ENCODE measurements around the gene PRKG1.

The PRKG1 gene

GRCh38 chr10:51344371-51344770, 270.1 kb downstream of the PRKG1 start:
- no peak for TF ChIP-seq POLR2A (IDR thresholded peaks at IDR 0.05; ENCODE audit: low read depth, low read length)
- no peak for TF ChIP-seq POLR2AphosphoS5 (IDR thresholded peaks at IDR 0.05; ENCODE audit: low read depth, low read length)
- no peak for TF ChIP-seq TAF1 (IDR thresholded peaks at IDR 0.05; ENCODE audit: borderline replicate concordance, low read depth, low read length)
- no peak for FAIRE-seq

GRCh38 chr10:51348622-51349021, 274.3 kb downstream of the PRKG1 start:
- TF ChIP-seq POLR2A (IDR thresholded peaks at IDR 0.05; ENCODE audit: low read depth, low read length) (no peak), POLR2AphosphoS5 (IDR thresholded peaks at IDR 0.05; ENCODE audit: low read depth, low read length) (no peak), TAF1 (IDR thresholded peaks at IDR 0.05; ENCODE audit: borderline replicate concordance, low read depth, low read length) (no peak)
- no peak for FAIRE-seq
- DNase-seq (ENCODE audit: insufficient read length) = no peak

More at GRCh38 chr10:51344371-51344770, 270.1 kb downstream of the PRKG1 start:
- DNase-seq (ENCODE audit: insufficient read length) = no peak

- DNase-seq (ENCODE audit: insufficient read length) (no peak), FAIRE-seq (no peak)
- no peak for TF ChIP-seq POLR2AphosphoS5 (IDR thresholded peaks at IDR 0.05; ENCODE audit: low read depth, low read length)
- TF ChIP-seq POLR2A (IDR thresholded peaks at IDR 0.05; ENCODE audit: low read depth, low read length) = no peak
- TF ChIP-seq TAF1 (IDR thresholded peaks at IDR 0.05; ENCODE audit: borderline replicate concordance, low read depth, low read length) = no peak
These were observed 282.9 kb downstream of the PRKG1 start for GRCh38 chr10:51357170-51357569.

- TF ChIP-seq TAF1 (IDR thresholded peaks at IDR 0.05; ENCODE audit: borderline replicate concordance, low read depth, low read length) (no peak), POLR2AphosphoS5 (IDR thresholded peaks at IDR 0.05; ENCODE audit: low read depth, low read length) (no peak), POLR2A (IDR thresholded peaks at IDR 0.05; ENCODE audit: low read depth, low read length) (no peak)
- no peak for DNase-seq (ENCODE audit: insufficient read length)
- no peak for FAIRE-seq
These were observed 283.9 kb downstream of the PRKG1 start for GRCh38 chr10:51358227-51358626.

GRCh38 chr10:51363415-51363814, 289.1 kb downstream of the PRKG1 start:
- DNase-seq (ENCODE audit: insufficient read length) (no peak), FAIRE-seq (no peak)
- TF ChIP-seq TAF1 (IDR thresholded peaks at IDR 0.05; ENCODE audit: borderline replicate concordance, low read depth, low read length) = no peak
- TF ChIP-seq POLR2AphosphoS5 (IDR thresholded peaks at IDR 0.05; ENCODE audit: low read depth, low read length) = no peak
- TF ChIP-seq POLR2A (IDR thresholded peaks at IDR 0.05; ENCODE audit: low read depth, low read length) = no peak

- DNase-seq (ENCODE audit: insufficient read length) (no peak), FAIRE-seq (no peak)
- TF ChIP-seq POLR2AphosphoS5 (IDR thresholded peaks at IDR 0.05; ENCODE audit: low read depth, low read length) = no peak
- no peak for TF ChIP-seq TAF1 (IDR thresholded peaks at IDR 0.05; ENCODE audit: borderline replicate concordance, low read depth, low read length)
- no peak for TF ChIP-seq POLR2A (IDR thresholded peaks at IDR 0.05; ENCODE audit: low read depth, low read length)
These were observed 290.4 kb downstream of the PRKG1 start for GRCh38 chr10:51364674-51365073.

GRCh38 chr10:51366044-51366443, 291.8 kb downstream of the PRKG1 start:
- DNase-seq (ENCODE audit: insufficient read length) = no peak
- no peak for FAIRE-seq
- TF ChIP-seq POLR2A (IDR thresholded peaks at IDR 0.05; ENCODE audit: low read depth, low read length) = no peak
- no peak for TF ChIP-seq TAF1 (IDR thresholded peaks at IDR 0.05; ENCODE audit: borderline replicate concordance, low read depth, low read length)
- TF ChIP-seq POLR2AphosphoS5 (IDR thresholded peaks at IDR 0.05; ENCODE audit: low read depth, low read length) = no peak

- no peak for DNase-seq (ENCODE audit: insufficient read length)
- TF ChIP-seq POLR2A (IDR thresholded peaks at IDR 0.05; ENCODE audit: low read depth, low read length) (no peak), POLR2AphosphoS5 (IDR thresholded peaks at IDR 0.05; ENCODE audit: low read depth, low read length) (no peak), TAF1 (IDR thresholded peaks at IDR 0.05; ENCODE audit: borderline replicate concordance, low read depth, low read length) (no peak)
These were observed 292.8 kb downstream of the PRKG1 start for GRCh38 chr10:51367127-51367526.

GRCh38 chr10:51367694-51368093, 293.4 kb downstream of the PRKG1 start:
- no peak for FAIRE-seq
- TF ChIP-seq TAF1 (IDR thresholded peaks at IDR 0.05; ENCODE audit: borderline replicate concordance, low read depth, low read length) (no peak), POLR2AphosphoS5 (IDR thresholded peaks at IDR 0.05; ENCODE audit: low read depth, low read length) (no peak), POLR2A (IDR thresholded peaks at IDR 0.05; ENCODE audit: low read depth, low read length) (no peak)
- no peak for DNase-seq (ENCODE audit: insufficient read length)

More at GRCh38 chr10:51367127-51367526, 292.8 kb downstream of the PRKG1 start:
- no peak for FAIRE-seq

- no peak for FAIRE-seq
- TF ChIP-seq POLR2AphosphoS5 (IDR thresholded peaks at IDR 0.05; ENCODE audit: low read depth, low read length) = no peak
- TF ChIP-seq TAF1 (IDR thresholded peaks at IDR 0.05; ENCODE audit: borderline replicate concordance, low read depth, low read length) = no peak
- TF ChIP-seq POLR2A (IDR thresholded peaks at IDR 0.05; ENCODE audit: low read depth, low read length) = no peak
- DNase-seq (ENCODE audit: insufficient read length) = no peak
These were observed 294.7 kb downstream of the PRKG1 start for GRCh38 chr10:51368943-51369342.

GRCh38 chr10:51369903-51370302, 295.6 kb downstream of the PRKG1 start:
- DNase-seq (ENCODE audit: insufficient read length) = no peak
- TF ChIP-seq POLR2AphosphoS5 (IDR thresholded peaks at IDR 0.05; ENCODE audit: low read depth, low read length) (no peak), TAF1 (IDR thresholded peaks at IDR 0.05; ENCODE audit: borderline replicate concordance, low read depth, low read length) (no peak), POLR2A (IDR thresholded peaks at IDR 0.05; ENCODE audit: low read depth, low read length) (no peak)
- FAIRE-seq = no peak

- DNase-seq (ENCODE audit: insufficient read length) (no peak), FAIRE-seq (no peak)
- no peak for TF ChIP-seq TAF1 (IDR thresholded peaks at IDR 0.05; ENCODE audit: borderline replicate concordance, low read depth, low read length)
These were observed 297.5 kb downstream of the PRKG1 start for GRCh38 chr10:51371743-51372142.

- no peak for DNase-seq (ENCODE audit: insufficient read length)
- FAIRE-seq = no peak
- TF ChIP-seq POLR2AphosphoS5 (IDR thresholded peaks at IDR 0.05; ENCODE audit: low read depth, low read length) = no peak
- no peak for TF ChIP-seq TAF1 (IDR thresholded peaks at IDR 0.05; ENCODE audit: borderline replicate concordance, low read depth, low read length)
- TF ChIP-seq POLR2A (IDR thresholded peaks at IDR 0.05; ENCODE audit: low read depth, low read length) = no peak
These were observed 301.5 kb downstream of the PRKG1 start for GRCh38 chr10:51375790-51376189.
